Measurements from ENCODE around the gene MRPL21. TPM values are rescaled to one million over a fixed set of nuclear protein-coding genes. Genes with fewer than 3 reads are reported as not detected.

Gene MRPL21
- total and polyA plus RNA-seq, 2 of the 13 experiments (the other 11 are each of a cell fraction or from before 2014, with no cell fraction given): 61.5 to 100 TPM

- Histone ChIP-seq H3K4me2 (ENCODE audit: low read depth, low read length) (peak overlapping the region; percentile 74), H4K20me1 (ENCODE audit: insufficient read depth, low read length) (no peaks in the 10 kb centered on the region), H3K79me2 (ENCODE audit: insufficient read depth, low read length) (no peaks in the 10 kb centered on the region), H3K27ac (ENCODE audit: extremely low read length, insufficient read depth, low read length) (no peak overlapping the region), H3K9me3 (ENCODE audit: low read length) (no peaks in the 10 kb centered on the region), H2AFZ (ENCODE audit: low read length) (no peak overlapping the region), H3K4me1 (ENCODE audit: insufficient read depth, low read length) (peaks cover 34% of the 10 kb centered on the region; the same call in 1 of the 2 replicates), H3K4me3 (replicated peaks in 1 of 3; ENCODE audit: insufficient read depth in 1 of 3, low read depth in 2 of 3, low read length in 3 of 3) (peak overlapping the region in 1 of 3 experiments; percentile 50; a peak in 1 of 6 replicates), H3K36me3 (replicated peaks in 1 of 2; ENCODE audit: control insufficient read depth in 1 of 2, insufficient read depth in 2 of 2, low read length in 2 of 2) (no peaks in the 10 kb centered on the region), H3K9ac (ENCODE audit: insufficient read depth, low read depth, low read length) (no peak overlapping the region), H3K27me3 (ENCODE audit: control insufficient read depth in 1 of 2, insufficient read depth in 2 of 2, low read length in 2 of 2) (peaks cover 2 to 26% of the 10 kb centered on the region in 2 experiments; a peak in 3 of 5 replicates)
- ChIA-PET POLR2A (no interaction called here), CTCF (ENCODE audit: low intra/inter-chr PET ratio, low total read pairs) (interaction anchor here (2.2 kb wide), 1 partner anchor 45 kb away, joined by 10 read pairs; no protein-coding TSS in a partner anchor)
- FAIRE-seq: no peak
- ATAC-seq: peak; percentile 18; the same call in 2 of the 3 replicates
- BruUV-seq (replicated peaks): no TSS peak
- WGBS (ENCODE audit: low lambda C conversion rate): 38% methylated on average over 9 of the region's 9 CpGs
- in situ Hi-C loops (cut with HindIII; ENCODE audit: extremely low pct_ligation_motif_present, low pct_unique_long_range_greater_than_20kb): no loop called here
- no peak for DNase-seq (ENCODE audit: low spot score)
- TF ChIP-seq, protein P1, sequence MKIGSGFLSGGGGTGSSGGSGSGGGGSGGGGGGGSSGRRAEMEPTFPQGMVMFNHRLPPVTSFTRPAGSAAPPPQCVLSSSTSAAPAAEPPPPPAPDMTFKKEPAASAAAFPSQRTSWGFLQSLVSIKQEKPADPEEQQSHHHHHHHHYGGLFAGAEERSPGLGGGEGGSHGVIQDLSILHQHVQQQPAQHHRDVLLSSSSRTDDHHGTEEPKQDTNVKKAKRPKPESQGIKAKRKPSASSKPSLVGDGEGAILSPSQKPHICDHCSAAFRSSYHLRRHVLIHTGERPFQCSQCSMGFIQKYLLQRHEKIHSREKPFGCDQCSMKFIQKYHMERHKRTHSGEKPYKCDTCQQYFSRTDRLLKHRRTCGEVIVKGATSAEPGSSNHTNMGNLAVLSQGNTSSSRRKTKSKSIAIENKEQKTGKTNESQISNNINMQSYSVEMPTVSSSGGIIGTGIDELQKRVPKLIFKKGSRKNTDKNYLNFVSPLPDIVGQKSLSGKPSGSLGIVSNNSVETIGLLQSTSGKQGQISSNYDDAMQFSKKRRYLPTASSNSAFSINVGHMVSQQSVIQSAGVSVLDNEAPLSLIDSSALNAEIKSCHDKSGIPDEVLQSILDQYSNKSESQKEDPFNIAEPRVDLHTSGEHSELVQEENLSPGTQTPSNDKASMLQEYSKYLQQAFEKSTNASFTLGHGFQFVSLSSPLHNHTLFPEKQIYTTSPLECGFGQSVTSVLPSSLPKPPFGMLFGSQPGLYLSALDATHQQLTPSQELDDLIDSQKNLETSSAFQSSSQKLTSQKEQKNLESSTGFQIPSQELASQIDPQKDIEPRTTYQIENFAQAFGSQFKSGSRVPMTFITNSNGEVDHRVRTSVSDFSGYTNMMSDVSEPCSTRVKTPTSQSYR (CRISPR knock-in tag; IDR thresholded peaks at IDR 0.05; ENCODE audit: borderline replicate concordance): no peak
- 0 out of 2 replicates have a peak, but pooled peaks have one; percentile 46 for TF ChIP-seq PRDM10 (CRISPR knock-in tag; IDR thresholded peaks at IDR 0.05; ENCODE audit: low read depth)
- no peak for TF ChIP-seq ZBTB3 (CRISPR knock-in tag; IDR thresholded peaks at IDR 0.05; ENCODE audit: borderline replicate concordance, low read depth)
- intact Hi-C loops (cut with micrococcal nuclease; ENCODE audit: unreplicated experiment): loop anchor here (1.0 kb wide), 1 partner anchor 14 kb away; no protein-coding TSS in a partner anchor
Measured at GRCh38 chr11:68870470-68870869, 33.2 kb downstream of the MRPL21 start.

Measured in HepG2 (cell line).